LNCaP clone FGC (cell line): ENCODE data around the gene CPLANE1.

Experiments
- DNase-seq: peaks from one replicate; pipeline ENCODE4 v3.0.0-alpha.2; 2011; ENCODE audit warnings: low read depth
- H3K4me3 ChIP-seq: 2 replicates; pipeline ENCODE4 v1.5.1; 2011; ENCODE audit warnings: mild to moderate bottlenecking, low read depth, low read length, control low read depth
- TF ChIP-seq, protein P1 (sequence below): IDR thresholded peaks from 2 replicates; pipeline ENCODE4 v1.5.1; 2012; ENCODE audit warnings: mild to moderate bottlenecking; ENCODE audit not compliant: control insufficient read depth, insufficient read depth; ENCODE audit errors: extremely low read depth

CPLANE1 gene

DNA sequence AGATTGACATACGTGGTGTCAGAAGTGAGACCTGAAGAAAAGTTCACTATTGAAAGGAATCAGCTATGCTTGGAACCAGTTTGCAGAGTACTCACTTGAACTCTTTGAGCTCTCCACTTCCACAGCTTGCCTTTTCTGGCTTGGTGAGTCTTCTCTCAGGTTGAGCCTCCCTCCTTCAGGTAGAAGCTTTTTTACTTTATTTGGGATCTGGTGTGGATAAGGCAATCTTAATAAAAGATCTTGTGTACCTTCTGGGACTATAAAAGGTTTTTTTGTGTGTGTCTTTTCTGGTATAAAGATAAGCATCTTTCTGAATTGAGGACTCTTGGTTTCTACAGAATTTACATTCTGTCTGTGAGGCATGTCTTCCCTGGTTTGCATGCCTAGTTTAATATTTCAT is 5.4 kb upstream of the CPLANE1 start:
- TF ChIP-seq, protein P1, sequence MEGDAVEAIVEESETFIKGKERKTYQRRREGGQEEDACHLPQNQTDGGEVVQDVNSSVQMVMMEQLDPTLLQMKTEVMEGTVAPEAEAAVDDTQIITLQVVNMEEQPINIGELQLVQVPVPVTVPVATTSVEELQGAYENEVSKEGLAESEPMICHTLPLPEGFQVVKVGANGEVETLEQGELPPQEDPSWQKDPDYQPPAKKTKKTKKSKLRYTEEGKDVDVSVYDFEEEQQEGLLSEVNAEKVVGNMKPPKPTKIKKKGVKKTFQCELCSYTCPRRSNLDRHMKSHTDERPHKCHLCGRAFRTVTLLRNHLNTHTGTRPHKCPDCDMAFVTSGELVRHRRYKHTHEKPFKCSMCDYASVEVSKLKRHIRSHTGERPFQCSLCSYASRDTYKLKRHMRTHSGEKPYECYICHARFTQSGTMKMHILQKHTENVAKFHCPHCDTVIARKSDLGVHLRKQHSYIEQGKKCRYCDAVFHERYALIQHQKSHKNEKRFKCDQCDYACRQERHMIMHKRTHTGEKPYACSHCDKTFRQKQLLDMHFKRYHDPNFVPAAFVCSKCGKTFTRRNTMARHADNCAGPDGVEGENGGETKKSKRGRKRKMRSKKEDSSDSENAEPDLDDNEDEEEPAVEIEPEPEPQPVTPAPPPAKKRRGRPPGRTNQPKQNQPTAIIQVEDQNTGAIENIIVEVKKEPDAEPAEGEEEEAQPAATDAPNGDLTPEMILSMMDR: no peak
- peak; percentile 83 for DNase-seq
- H3K4me3 ChIP-seq: no peak overlapping the region

DNA sequence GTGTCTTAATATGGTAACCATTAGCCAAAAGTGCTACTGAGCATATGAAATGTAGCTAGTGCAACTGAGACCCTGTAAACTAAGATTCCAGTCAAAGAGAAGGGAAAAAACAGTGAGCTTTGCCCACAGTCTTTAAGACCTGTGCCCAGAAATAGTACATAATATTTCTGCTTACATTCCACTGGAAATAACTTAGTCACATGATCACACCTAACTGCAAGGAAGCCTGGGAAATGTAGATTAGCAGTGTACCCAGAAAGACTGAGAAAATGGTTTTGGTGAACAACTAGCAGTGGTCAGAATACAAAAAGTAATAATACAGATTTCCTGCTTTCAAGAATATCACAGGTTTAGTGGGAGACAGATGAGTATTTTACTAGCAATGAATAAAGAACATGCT is 2.5 kb upstream of the CPLANE1 start:
- TF ChIP-seq, protein P1: no peak
- H3K4me3 ChIP-seq: no peak overlapping the region
- no peak for DNase-seq

DNA sequence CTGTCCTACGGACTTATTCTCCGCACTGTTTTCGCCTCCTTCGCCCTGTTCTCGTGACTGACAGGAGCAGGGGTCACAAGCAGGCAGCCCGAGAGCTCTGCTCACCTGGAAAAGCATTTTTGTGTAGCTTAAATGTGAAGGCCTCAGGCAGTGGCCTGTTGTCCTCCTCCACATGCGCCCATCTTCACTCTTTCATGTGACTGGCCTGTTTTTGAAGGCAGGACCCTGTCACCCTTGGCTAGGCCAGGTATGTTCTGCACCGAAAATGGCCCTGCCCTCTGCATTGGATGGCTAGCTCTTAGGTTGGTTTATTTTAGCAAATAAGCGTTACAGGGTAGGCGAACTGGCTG is 614 bp upstream of the CPLANE1 start:
- H3K4me3 ChIP-seq: no peak overlapping the region
- TF ChIP-seq, protein P1: no peak
- DNase-seq: no peak

DNA sequence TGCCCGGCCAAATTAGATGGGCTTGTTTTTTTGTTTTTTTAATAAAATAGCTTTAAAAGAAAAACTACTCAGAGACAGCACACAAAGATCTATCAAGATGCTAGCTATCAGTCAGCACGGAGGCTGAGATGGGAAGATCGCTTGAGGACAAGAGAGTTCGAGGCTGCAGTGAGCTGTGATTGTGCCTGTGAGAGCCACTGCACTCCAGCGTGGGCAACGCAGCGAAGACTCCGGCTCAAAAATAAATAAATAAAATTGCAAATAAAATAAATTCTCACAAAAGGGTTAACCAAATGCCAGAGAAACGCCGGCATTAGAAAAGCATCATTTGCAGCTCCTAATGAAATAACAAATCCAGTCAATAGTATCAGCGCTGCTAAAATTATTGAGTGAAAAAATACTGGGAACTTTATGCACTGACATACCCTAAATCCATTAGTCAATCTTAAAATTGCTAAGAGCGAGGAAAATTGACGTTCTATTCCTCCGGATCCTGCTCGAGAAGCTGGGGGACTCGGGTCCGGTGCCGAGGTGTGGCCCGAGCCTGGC is 681 bp downstream of the CPLANE1 start:
- TF ChIP-seq, protein P1: no peak
- no peak for DNase-seq
- H3K4me3 ChIP-seq: peak overlapping the region; percentile 41

DNA sequence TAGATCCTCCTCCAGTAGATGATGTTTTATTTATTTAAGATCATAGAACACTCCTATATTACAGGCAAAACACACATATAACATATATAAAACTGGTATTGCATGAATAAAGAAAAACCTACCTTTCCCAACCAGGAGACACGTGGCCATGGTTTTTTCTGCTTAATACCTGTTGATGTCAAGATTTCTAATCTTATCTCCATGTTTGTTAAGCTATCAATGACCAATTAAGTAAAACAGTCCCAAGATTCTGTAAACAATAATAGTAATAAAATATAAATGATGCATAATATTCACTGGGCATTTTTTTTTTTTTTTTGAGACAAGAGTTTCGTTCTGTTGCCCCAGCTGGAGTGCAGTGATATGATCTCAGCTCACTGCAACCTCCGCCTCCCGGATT is 1.7 kb downstream of the CPLANE1 start:
- TF ChIP-seq, protein P1: no peak
- no peak overlapping the region for H3K4me3 ChIP-seq
- no peak for DNase-seq

DNA sequence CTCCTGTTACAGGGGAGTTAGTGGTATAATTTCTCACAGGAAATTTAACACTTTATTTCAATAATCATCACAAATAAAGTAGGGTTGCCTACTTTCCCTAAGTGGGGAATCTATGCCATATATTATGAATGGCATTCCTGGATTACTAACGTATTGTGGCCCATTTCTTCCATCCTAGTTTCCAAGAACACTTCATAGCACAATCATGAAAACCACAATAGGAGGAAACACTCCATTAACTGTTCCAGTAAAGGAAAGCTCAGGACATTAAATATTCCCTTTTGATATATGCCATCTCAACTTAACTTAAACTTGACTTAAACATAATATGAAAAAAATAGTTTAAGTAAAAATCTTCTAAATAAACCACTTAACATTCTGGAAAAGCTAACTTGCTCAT is 2.1 kb downstream of the CPLANE1 start:
- TF ChIP-seq, protein P1: no peak

DNA sequence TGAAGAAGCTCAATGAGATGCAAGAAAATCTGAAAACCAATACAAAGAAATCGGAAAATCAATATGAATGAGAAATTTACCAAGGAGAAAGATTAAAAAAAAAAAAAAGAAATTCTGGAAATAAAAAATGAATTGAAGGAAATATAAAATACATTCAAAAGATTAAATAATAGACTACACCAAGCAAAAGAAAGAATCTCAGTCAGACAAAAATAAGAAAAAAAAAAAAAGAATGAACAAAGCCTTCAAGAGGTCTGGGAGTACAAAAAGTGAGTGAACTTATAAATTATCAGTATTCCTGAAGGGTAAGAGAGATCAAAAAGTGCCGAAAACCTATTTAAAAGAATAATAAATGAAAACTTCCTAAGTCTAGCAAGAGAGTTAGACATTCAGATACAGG is 14.9 kb downstream of the CPLANE1 start:
- no peak for DNase-seq
- no peak overlapping the region for H3K4me3 ChIP-seq
- TF ChIP-seq, protein P1: no peak

More for the DNA sequence above, 2.1 kb downstream of the CPLANE1 start:
- DNase-seq: no peak
- no peak overlapping the region for H3K4me3 ChIP-seq
